ENCODE measurements around the gene LRP1B. TPM values are rescaled to one million over a fixed set of nuclear protein-coding genes. Genes with fewer than 3 reads are reported as not detected.

The LRP1B gene
- total RNA-seq, 1 experiment from 2014 or later, result 0.21 TPM

GRCh38 chr2:142140434-142140845, 9.6 kb upstream of the LRP1B start:
- intact Hi-C loops (cut with micrococcal nuclease; ENCODE audit: unreplicated experiment), result no loop called here
- Mint-ChIP-seq H3K27me3 (ENCODE audit: unreplicated experiment) (no peaks in the 10 kb centered on the region), H3K4me1 (ENCODE audit: low read depth, unreplicated experiment) (no peaks in the 10 kb centered on the region), H3K9me3 (ENCODE audit: low read depth, unreplicated experiment) (no peaks in the 10 kb centered on the region), H3K4me3 (ENCODE audit: low read depth, unreplicated experiment) (no peak overlapping the region), H3K27ac (ENCODE audit: unreplicated experiment) (no peak overlapping the region), H3K36me3 (ENCODE audit: insufficient read depth, unreplicated experiment) (no peaks in the 10 kb centered on the region)
- BruUV-seq (replicated peaks), result no TSS peak
- no peak for DNase-seq
- CTCF ChIA-PET, result interaction anchor here (0.9 kb wide), 1 partner anchor 10 kb away, joined by 5 read pairs; the partner anchor contains the start of gene LRP1B
- peak; percentile 46 for TF ChIP-seq CTCF (IDR thresholded peaks at IDR 0.05; ENCODE audit: unreplicated experiment)

- no TSS peak for BruUV-seq (replicated peaks)
- Mint-ChIP-seq H3K36me3 (ENCODE audit: insufficient read depth, unreplicated experiment) (no peaks in the 10 kb centered on the region), H3K4me3 (ENCODE audit: low read depth, unreplicated experiment) (no peak overlapping the region), H3K4me1 (ENCODE audit: low read depth, unreplicated experiment) (no peaks in the 10 kb centered on the region), H3K9me3 (ENCODE audit: low read depth, unreplicated experiment) (no peaks in the 10 kb centered on the region), H3K27me3 (ENCODE audit: unreplicated experiment) (no peaks in the 10 kb centered on the region), H3K27ac (ENCODE audit: unreplicated experiment) (no peak overlapping the region)
- DNase-seq, result no peak
- no peak for TF ChIP-seq CTCF (IDR thresholded peaks at IDR 0.05; ENCODE audit: unreplicated experiment)
- intact Hi-C loops (cut with micrococcal nuclease; ENCODE audit: unreplicated experiment), result loop anchor here (5.0 to 10.0 kb wide), 2 partner anchors 195 to 582 kb away; no protein-coding TSS in a partner anchor
- CTCF ChIA-PET, result interaction anchor here (1.2 kb wide), 1 partner anchor 9 kb away, joined by 4 read pairs; the partner anchor contains the start of gene LRP1B
Observed at GRCh38 chr2:142139384-142139783, 8.6 kb upstream of the LRP1B start.

- no TSS peak for BruUV-seq (replicated peaks)
- Mint-ChIP-seq H3K9me3 (ENCODE audit: low read depth, unreplicated experiment) (no peaks in the 10 kb centered on the region), H3K27ac (ENCODE audit: unreplicated experiment) (no peak overlapping the region), H3K27me3 (ENCODE audit: unreplicated experiment) (no peaks in the 10 kb centered on the region), H3K4me1 (ENCODE audit: low read depth, unreplicated experiment) (peaks cover 4% of the 10 kb centered on the region), H3K36me3 (ENCODE audit: insufficient read depth, unreplicated experiment) (peaks cover 2% of the 10 kb centered on the region), H3K4me3 (ENCODE audit: low read depth, unreplicated experiment) (no peak overlapping the region)
- intact Hi-C loops (cut with micrococcal nuclease; ENCODE audit: unreplicated experiment), result loop anchor here (5.0 to 10.0 kb wide), 2 partner anchors 192 to 579 kb away; no protein-coding TSS in a partner anchor
- TF ChIP-seq CTCF (IDR thresholded peaks at IDR 0.05; ENCODE audit: unreplicated experiment), result no peak
- DNase-seq, result no peak
- CTCF ChIA-PET, result no interaction called here
Observed at GRCh38 chr2:142136571-142136970, 5.8 kb upstream of the LRP1B start.

GRCh38 chr2:142134911-142135310, 4.1 kb upstream of the LRP1B start:
- BruUV-seq (replicated peaks), result no TSS peak
- peaks cover 8% of the 10 kb centered on the region for H3K4me1 Mint-ChIP-seq (ENCODE audit: low read depth, unreplicated experiment)
- H3K9me3 Mint-ChIP-seq (ENCODE audit: low read depth, unreplicated experiment), result no peaks in the 10 kb centered on the region
- TF ChIP-seq CTCF (IDR thresholded peaks at IDR 0.05; ENCODE audit: unreplicated experiment), result no peak
- H3K4me3 Mint-ChIP-seq (ENCODE audit: low read depth, unreplicated experiment), result no peak overlapping the region
- H3K27ac Mint-ChIP-seq (ENCODE audit: unreplicated experiment), result no peak overlapping the region
- CTCF ChIA-PET, result no interaction called here
- intact Hi-C loops (cut with micrococcal nuclease; ENCODE audit: unreplicated experiment), result loop anchor here (5.0 to 10.0 kb wide), 2 partner anchors 190 to 578 kb away; no protein-coding TSS in a partner anchor
- DNase-seq, result no peak
- no peaks in the 10 kb centered on the region for H3K27me3 Mint-ChIP-seq (ENCODE audit: unreplicated experiment)
- H3K36me3 Mint-ChIP-seq (ENCODE audit: insufficient read depth, unreplicated experiment), result peaks cover 18% of the 10 kb centered on the region
